ENCODE measurements around the gene CAP1.
"Not testable (repeated sequence)": the region's sequence is repeated elsewhere in the genome, so short reads cannot be mapped to it uniquely, and the experiment has no call there.

Gene CAP1

DNA sequence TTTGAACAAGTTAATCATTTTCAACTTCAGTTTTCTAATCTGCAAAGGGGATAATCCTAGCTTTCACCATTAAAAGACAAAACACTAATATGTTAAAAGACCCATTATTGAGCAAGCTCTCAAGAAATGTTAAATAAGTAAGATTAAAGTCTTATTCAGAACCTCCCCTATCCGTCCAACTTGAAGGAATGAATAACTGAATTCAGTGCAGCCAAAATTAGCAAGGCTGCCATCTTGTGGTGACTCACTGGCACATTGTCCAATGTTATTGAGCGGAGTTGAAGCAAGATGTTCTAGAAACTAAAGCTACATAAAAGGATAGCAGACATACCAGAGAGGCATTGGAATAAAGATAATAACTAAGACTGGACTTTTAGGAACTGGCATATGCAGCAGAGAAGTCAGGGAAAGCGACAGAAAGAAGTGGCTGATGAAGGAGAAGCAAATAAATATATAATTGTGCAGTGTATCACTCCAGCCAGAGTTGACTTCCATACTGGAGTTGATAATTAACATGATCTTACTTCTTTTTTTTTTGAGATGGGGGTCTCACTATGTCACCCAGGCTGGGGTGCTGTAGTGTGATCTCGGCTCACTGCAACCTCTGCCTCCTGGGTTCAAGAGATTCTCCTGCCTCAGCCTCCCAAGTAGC, 8.2 kb upstream of the CAP1 start:
- peak; percentile 54 for DNase-seq

DNA sequence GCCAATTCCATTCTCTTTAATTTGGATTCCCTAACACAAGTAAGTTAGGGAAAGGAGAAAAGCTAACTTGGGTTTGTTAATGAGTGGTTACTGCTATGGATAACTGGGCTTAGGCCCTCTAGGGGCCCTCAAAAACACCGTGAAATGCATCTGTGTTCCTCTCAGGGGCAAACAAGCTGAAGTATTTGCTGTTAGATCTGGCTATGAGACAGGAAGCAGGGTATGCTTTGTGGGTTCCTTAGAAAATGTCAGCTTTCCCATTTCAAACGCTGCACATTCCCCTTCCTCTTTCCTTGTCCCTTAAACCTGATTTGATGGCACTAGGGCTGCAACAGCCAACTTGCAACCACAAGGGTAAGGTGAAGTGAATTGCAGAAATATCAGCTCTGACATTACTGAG, 5.7 kb upstream of the CAP1 start:
- DNase-seq: no peak

DNA sequence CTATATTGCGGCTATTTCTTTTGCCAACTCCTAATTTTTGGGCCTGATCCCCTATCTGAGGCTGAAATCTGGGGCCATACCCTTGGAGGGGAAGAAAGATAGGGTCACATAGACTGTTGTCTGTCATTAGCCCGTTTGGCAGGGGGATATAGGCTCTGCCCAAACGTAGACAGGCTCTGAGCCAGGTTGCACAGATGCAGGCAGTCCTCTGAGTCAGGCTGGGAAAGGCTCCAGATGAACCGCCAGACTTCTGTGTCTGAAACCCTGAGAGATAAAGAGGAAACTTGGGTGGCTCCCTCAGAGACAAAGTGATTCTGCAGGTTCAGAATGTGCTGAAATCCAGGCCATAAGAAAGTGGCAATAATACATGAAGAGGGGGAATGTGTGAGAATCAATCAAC, 4.0 kb upstream of the CAP1 start:
- no peak for DNase-seq

DNA sequence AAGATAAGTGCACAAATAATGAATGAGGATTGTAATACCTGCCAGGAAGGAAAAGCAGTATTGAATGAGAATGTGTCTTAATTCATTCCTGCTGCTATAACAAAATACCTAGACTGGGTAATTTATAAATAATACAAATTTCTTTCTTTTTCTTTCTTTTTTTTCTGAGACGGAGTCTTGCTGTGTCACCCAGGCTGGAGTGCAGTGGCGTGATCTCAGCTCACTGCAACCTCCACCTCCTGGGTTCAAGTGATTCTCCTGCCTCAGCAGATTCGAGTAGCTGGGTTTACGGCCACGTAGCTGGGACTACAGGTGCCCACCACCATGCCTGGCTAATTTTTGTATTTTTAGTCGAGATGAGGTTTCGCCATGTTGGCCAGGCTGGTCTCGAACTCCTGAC, 3.3 kb upstream of the CAP1 start:
- DNase-seq: not testable (repeated sequence)

DNA sequence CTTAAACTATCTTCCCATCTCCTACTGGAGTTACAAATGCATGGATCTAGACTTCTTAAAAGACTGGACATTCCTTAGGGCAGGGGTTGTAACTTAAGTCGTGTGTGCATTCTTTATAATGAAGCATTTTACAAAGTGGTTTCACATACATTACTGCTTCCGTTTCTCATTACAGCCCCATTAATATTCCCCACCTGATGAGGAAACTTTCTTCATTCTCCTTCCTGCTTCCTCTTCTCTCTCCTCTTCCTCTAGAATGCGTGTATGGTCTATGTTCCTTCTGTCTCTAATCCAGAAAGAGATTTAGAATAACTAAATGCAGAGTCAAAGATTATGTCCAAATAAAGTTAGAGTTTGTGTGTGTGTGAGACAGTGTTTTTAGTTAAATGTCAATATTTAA, 1.8 kb upstream of the CAP1 start:
- no peak for DNase-seq

DNA sequence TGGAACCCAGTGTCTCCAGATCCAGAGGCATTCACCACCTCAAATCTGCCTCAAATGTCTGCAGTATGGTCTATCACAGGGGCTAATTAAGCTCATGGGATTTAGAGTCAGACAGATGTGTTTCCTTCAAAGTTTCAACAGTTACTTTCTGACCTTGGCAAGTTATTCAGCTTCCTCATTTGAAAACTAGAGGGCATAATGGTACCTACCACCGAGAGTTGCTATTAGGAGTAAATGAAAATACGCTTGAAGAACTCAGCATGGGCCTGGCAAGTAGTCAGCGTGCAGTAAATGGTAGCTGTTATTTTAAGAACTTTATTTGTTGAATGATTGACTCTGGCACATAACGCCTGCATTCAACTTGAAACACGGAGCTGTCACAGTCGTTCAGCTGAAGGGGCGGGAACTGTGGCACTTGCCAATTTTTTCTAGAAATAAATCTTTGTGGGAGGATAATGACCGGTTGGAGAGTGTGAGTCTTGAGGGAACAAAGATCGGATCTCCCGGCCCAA, 1.2 kb upstream of the CAP1 start:
- no peak for DNase-seq

DNA sequence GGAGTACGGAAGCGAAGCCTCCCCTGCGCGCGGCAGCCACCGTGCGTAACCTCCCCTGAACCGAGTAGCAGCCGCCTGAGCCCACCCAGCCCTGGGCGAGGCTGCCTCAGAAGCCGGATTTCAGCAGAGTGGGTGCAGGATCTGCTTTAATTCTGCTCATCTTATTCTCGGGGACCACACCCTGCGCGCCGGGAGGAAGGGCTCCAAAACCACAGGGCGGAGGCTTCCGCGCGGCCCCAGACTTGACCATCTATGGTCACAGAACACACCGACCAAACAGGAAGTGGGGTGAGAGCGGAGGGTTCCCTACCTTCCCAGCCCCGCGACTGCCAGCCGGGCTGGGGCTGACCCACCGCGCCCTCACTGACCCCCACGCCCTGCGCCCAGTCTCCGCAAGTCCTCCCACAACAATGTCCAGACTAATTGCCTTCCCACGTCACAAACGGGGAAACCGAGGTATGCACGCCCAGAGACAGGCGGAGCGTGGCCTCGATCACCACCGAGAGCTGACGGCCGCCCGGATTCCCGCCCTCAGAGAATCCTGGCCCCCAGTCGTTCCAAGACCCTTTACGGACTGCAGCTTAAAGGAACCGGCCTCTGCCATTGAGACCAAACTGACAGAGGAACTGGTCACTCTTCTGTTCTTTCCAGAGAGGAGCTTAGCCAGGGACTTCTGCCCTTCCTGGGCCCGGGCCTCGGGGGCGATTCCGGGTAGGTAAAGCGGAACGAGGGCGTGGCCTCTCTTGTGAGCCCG, 595 bp upstream of the CAP1 start:
- peak; percentile 87 for DNase-seq

DNA sequence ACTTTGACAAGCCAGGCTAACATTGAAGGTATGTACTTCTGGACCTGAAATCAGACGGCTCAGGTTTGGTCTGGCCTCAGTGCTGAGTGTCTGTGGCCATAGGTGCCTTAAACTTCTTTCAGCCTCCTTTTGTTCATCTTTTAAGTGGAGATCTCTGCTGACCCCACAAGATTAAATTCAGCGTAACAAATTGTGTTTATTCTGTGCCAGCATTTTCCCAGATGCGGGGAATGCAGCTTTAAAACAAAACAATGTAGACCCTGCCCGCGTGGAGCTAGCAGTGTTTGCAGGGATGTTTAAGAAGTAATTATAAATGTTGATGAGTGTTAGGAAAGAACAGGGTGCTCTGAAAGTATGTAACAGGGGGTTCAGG, 923 bp downstream of the CAP1 start:
- no peak for DNase-seq

DNA sequence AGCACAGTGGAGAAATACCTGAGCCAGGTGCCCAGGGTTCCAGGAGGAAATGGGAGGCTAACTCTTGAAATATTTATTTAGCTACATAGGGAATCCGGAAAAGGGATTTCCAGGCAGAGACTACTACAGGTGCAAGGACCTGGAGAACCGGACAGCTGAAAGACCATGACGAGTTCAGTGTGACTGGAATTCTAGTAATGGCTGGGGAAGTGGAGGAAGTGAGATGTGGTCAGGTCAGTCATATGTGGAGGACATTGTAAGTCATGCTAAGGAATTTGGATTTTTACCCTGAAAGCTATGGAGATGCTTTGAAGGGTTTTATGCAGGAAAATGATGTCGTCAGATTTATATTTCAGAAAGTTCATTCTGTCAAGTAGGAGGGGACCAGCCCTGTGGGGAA, 1.8 kb downstream of the CAP1 start:
- no peak for DNase-seq

DNA sequence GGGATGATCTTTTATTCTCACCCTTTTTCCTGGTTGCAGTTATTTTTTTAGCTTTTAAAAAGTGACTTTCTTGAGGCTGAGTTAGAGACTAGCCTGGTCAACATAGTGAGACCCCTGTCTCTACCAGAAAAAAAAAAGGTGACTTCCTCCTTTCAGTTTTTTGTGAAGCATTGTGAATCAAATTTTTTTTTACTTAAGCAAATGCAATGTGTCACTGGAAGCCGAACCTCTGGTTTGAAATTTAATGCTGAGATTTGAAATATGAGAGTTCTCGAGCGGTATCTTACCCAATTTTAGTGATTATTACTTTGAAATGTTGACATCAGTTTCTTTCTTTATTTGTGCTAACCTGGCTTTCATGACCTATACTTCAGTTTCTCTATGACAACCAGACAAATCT, 3.6 kb downstream of the CAP1 start:
- DNase-seq: no peak

DNA sequence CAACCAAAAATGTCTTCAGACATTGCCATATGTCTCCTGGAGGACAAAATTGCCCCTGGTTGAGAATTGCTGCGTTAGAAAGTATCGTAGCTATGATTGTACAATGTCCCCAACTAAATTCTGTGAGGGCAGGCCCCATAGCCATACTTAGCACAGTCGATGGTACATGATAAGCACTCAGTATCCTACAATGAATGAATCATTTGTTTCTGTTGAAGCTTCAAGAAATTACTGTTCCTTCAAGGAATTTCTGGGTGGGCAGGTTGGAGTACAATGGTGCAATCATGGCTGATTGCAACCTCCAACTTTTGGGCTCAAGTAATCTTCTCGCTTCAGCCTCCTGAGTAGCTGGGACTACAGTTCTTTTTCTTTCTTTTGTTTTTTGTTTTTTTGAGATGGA, 4.7 kb downstream of the CAP1 start:
- DNase-seq: no peak

DNA sequence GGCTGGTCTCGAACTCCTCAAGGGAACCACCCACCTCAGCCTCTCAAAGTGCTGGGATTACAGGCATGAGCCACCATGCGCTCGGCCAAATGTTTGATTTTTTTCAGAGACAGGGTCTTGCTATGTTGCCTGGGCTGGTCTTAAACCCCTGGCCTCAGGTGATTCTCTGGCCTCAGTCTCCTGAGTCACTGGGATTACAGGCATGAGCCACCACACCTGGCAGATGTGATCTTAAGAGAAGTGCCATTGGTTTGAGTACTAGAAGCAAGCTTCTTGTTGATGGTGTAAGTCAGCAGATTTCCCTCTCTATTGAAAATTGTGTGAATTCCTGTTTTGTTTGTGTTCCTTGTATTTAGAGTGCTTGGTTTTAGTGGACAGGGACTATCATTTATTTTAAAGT, 5.2 kb downstream of the CAP1 start:
- DNase-seq: no peak

DNA sequence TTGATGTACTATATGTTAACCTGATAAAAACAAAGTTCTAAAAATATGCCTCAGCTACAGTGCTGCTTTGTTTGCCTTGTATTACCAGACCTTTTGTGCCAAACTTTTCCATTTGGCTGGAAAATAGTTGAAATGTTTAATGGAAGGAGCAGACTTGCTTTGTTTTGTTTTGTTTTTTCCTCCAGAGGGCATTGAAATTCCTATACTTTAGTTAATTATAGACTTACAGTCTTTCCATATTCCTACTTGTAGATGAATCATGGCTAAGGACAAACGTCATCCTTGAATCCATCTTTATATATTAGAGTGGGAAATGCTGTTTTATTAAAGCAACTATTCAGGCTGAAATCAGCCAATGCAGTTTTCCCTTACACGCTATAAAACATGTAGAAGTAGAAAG, 6.7 kb downstream of the CAP1 start:
- DNase-seq: no peak

DNA sequence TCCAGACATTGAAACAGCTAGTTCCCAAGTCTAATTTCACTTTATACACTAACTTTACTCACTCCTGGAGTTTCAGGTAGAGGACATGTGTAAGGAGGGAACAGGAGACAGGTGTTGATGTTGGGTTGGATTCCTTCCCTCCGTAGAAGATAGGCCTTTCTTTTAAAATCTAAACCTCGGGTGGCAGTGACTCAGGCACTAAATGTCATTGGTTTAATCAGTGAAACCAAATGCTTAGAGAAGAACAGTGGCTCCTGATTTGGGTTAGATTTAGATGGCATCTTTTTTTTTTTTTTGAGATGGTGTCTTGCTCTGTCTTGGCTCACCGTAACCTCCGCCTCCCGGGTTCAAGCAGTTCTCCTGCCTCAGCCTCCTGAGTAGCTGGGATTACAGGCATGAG, 7.2 kb downstream of the CAP1 start:
- DNase-seq: no peak

DNA sequence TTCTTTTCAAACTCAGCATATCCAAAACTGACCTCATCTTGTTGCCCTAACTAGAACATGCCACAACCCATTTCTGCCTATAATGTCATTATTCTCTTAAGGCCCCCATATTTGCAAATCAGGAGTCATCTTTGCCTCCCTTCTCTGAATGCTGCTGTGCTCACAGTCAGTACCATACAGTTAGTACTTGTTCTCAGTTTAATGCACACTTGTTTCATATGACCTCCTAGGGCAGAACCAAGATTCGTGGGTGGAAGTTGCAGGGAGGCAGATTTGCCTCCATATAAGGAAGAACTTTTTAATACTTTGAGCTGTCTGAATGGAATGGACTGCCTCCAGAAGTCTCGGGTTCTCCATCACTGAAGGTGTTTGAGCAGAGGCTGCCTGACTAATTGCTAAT, 9.2 kb downstream of the CAP1 start:
- DNase-seq: no peak

DNA sequence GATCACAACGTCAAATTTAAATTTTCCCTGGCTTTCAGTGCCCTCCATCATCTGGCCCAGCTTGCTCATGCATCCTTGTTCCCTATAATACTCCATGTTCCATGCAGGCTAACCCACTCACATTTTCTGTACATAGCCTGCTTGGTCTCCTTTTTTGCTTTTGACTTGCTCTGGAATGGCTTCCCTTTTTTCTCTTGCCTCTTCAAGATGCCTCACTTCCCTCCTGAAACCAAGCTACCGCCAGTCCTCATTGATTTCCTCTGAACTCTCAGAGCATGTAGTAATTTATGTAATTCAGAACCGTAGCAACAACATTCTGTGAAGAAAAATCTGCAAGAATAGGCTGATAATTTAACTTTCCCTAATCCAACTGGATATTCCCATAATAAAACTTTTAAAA, 10.3 kb downstream of the CAP1 start:
- DNase-seq: no peak

DNA sequence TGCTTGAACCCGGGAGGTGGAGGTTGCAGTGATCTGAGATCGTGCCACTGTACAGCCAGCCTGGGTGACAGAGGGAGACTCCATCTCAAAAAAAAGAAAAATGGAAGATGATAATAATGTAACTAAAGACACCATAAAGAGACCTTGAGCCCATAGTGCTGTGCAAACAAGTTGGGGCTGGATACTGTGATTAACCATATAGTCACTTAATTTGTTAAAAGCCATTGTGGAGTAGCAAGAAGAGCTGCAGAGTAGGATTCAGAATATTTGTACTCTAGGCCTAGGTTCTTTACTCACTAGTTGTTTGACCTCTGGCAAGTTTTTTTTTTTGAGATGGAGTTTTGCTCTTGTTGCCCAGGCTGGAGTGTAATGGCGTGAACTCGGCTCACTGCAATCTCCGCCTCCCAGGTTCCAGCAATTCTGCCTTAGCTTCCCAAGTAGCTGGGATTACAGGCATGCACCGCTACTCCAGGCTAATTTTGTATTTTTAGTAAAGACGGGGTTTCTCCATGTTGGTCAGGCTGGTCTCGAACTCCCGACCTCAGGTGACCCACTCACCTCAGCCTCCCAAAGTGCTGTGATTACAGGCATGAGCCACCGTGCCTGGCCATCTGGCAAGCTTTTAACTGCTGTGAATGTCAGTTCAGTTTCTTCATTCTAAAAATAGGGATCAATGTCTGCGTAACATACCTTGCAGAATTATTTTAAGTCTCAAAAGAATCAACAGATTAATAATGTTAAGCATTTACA, 12.8 kb downstream of the CAP1 start:
- DNase-seq: no peak

DNA sequence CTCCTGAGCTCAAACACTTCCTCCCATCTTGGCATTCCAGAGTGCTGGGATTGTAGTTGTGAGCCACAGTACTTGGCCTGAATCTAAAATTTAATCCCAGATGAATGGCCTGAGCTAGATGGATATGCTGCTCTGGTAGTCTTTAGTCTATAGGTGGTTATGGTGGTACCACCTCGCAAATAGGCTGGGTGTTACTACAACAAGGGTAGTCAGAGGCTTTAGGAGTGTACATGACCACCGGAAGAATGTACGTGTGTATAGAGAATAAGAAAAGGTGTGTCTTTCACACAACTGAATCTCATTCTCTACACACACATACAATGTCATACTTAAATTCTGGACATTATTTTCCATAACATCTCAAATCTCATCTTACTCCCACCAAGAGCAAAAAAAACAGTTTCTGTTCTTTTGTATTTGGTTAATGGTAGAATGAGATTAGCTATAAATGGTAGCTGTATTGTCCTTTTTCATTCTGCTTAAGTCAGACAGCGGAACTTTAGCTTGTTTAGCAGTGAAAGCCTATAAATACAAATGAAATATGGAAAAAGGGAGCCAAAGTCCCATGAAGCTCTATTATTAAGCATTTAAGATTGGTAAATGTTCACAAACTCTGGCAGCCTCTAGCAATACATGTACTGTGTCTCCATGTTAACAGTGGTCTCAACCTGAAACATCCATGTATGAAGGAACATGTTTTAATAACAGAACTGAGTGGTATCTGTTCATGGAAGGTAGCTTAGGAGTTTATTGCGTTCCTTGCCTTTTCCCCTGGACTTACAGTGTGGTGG, 16.2 kb downstream of the CAP1 start:
- no peak for DNase-seq

DNA sequence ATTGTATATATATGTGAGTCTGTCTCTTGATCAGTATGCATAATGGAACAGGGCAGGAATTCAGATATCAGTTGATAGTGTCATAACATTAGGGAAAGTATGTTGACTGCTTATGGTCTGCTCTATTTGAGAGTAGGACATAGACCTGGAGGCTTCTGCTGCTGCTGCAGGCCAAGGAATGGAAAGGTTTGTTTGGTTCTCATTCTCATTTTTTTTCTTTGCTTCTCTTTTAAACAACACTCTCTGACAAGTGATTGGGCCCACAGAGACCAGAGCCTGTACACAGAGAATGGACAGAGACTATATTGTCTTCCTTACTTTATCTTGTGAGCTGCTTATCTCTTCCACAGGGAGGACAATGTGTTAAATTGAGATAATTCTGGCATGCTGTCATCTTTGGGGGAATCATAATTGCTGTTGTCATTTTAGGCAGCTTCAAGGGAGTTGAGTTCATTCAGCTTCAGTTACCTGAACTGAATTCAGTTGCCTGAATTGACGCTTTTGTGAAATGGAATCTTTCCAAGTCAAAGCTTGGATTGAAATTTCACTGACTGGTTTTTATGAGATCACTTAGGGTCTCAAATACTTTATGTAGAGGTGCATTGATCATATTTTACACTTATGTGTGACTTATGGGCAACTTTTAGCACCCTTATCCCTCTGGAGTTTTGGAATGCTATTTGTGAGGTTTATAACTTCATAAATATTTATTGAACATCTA, 16.9 kb downstream of the CAP1 start:
- no peak for DNase-seq

DNA sequence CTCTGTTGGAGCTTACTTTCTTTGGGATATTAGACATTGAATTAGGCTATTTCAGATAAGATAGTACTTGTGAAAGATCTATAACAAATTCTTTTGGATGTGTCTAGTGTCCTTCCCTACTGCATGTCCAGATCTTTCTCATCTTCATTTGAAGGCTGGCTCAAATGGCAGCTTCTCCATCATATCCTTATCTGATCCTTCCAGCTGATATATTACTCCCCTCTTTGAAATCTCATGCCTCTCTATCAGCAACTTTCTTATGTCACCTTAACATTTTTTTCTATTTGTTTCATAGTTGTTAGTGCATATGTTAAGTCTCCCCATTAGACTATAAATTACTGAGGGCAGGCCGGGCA, 17.5 kb downstream of the CAP1 start:
- DNase-seq: no peak

DNA sequence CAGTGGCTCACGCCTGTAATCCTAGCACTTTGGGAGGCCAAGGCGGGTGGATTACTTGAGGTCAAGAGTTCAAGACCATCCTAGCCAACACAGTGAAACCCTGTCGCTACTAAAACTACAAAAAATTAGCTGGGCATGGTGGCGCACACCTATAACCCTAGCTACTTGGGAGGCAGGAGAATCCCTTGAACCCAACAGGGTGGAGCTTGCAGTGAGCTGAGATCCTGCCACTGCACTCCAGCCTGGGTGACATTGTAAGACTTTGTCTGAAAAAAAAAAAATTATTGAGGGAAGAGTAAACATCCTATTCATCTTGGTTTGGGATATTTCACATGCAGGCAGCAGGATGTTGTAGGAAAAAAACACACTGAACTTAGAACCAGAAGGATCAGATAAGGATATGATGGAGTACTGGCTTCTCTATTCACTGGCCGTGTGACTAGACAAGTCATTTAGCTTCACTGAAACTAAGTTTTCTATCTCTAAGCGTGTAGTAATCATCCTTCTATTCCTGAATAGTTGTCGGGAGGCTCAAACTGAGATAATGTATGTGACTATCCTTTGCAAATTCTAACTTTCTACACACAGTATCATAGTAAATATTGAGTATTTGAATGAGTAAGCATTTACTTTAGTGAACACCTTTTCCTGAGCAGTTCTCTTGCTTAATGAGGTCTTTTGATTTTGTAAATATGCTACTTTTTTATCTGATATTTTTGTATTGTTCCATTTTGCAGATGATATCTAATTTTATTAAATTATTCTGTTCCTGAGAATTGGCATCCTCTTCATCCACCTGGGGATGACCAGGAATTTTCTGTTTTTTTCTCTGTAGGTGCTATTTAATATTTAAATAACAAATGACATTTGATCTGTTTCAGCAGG, 18.2 kb downstream of the CAP1 start:
- DNase-seq: no peak

Data from stimulated activated CD8-positive, alpha-beta memory T cell treated with anti-CD3 and anti-CD28 coated beads, Interleukin-4, amount 100 ng/mL, for 48 hours (primary cell).